ENCODE data around the gene MMP2. TPM values are rescaled to one million over a fixed set of nuclear protein-coding genes. Genes with fewer than 3 reads are reported as not detected.

The MMP2 gene
- total and polyA plus RNA-seq, 2 donors (not counting 1 experiment from before 2014, with no cell fraction given): 760 to 1,311 TPM

- Histone ChIP-seq H3K27me3 (ENCODE audit: control insufficient read depth, insufficient read depth, low read length) (no peaks in the 10 kb centered on the region), H3K4me1 (ENCODE audit: control insufficient read depth, extremely low read depth, insufficient read depth, low read length) (no peaks in the 10 kb centered on the region), H3K27ac (ENCODE audit: insufficient read depth, low read length) (no peak overlapping the region), H4K20me1 (ENCODE audit: control insufficient read depth, extremely low read depth, insufficient read depth, low read length) (no peaks in the 10 kb centered on the region), H3K79me2 (ENCODE audit: control insufficient read depth, insufficient read depth, low read length) (no peaks in the 10 kb centered on the region), H3K9ac (ENCODE audit: insufficient read depth, low read length) (no peak overlapping the region), H3K4me2 (ENCODE audit: extremely low read depth, insufficient read depth, low read length) (no peak overlapping the region), H3K36me3 (ENCODE audit: control insufficient read depth, insufficient read depth, low read length) (no peaks in the 10 kb centered on the region), H2AFZ (ENCODE audit: low read length) (no peak overlapping the region), H3K9me3 (ENCODE audit: control insufficient read depth, insufficient read depth, low read depth, low read length) (no peaks in the 10 kb centered on the region), H3K4me3 (replicated peaks in 1 of 4; ENCODE audit: control extremely low read depth in 1 of 4, insufficient read depth in 1 of 4, low read depth in 3 of 4, low read length in 4 of 4) (no peak overlapping the region)
- no peak for DNase-seq (ENCODE audit: low read depth in 2 of 2)
- no peak for TF ChIP-seq CTCF (conservative IDR thresholded peaks at IDR 0.05 in 1 of 2, IDR thresholded peaks at IDR 0.05 in 1 of 2; ENCODE audit: low read depth in 1 of 2, low read length in 2 of 2)
- no peak for TF ChIP-seq EZH2 (IDR thresholded peaks at IDR 0.05; ENCODE audit: low read length, missing control alignments)
Observed at GRCh38 chr16:55452996-55453395, 26.0 kb upstream of the MMP2 start.

- no peaks in the 10 kb centered on the region for H3K9me3 ChIP-seq (ENCODE audit: control insufficient read depth, insufficient read depth, low read depth, low read length)
- H3K27ac ChIP-seq (ENCODE audit: insufficient read depth, low read length): no peak overlapping the region
- H3K36me3 ChIP-seq (ENCODE audit: control insufficient read depth, insufficient read depth, low read length): no peaks in the 10 kb centered on the region
- H3K4me3 ChIP-seq (replicated peaks in 1 of 4; ENCODE audit: control extremely low read depth in 1 of 4, insufficient read depth in 1 of 4, low read depth in 3 of 4, low read length in 4 of 4): no peak overlapping the region
- no peaks in the 10 kb centered on the region for H3K27me3 ChIP-seq (ENCODE audit: control insufficient read depth, insufficient read depth, low read length)
- H3K4me1 ChIP-seq (ENCODE audit: control insufficient read depth, extremely low read depth, insufficient read depth, low read length): no peaks in the 10 kb centered on the region
- TF ChIP-seq CTCF (conservative IDR thresholded peaks at IDR 0.05 in 1 of 2, IDR thresholded peaks at IDR 0.05 in 1 of 2; ENCODE audit: low read depth in 1 of 2, low read length in 2 of 2): no peak
- no peak for TF ChIP-seq EZH2 (IDR thresholded peaks at IDR 0.05; ENCODE audit: low read length, missing control alignments)
- H4K20me1 ChIP-seq (ENCODE audit: control insufficient read depth, extremely low read depth, insufficient read depth, low read length): no peaks in the 10 kb centered on the region
- H3K9ac ChIP-seq (ENCODE audit: insufficient read depth, low read length): no peak overlapping the region
- DNase-seq (ENCODE audit: low read depth in 2 of 2): no peak
- H2AFZ ChIP-seq (ENCODE audit: low read length): no peak overlapping the region
- H3K4me2 ChIP-seq (ENCODE audit: extremely low read depth, insufficient read depth, low read length): no peak overlapping the region
- no peaks in the 10 kb centered on the region for H3K79me2 ChIP-seq (ENCODE audit: control insufficient read depth, insufficient read depth, low read length)
Observed at GRCh38 chr16:55453909-55454308, 25.1 kb upstream of the MMP2 start.

GRCh38 chr16:55454861-55455260, 24.1 kb upstream of the MMP2 start:
- H3K79me2 ChIP-seq (ENCODE audit: control insufficient read depth, insufficient read depth, low read length): no peaks in the 10 kb centered on the region
- no peak overlapping the region for H2AFZ ChIP-seq (ENCODE audit: low read length)
- H3K4me2 ChIP-seq (ENCODE audit: extremely low read depth, insufficient read depth, low read length): no peak overlapping the region
- no peak overlapping the region for H3K27ac ChIP-seq (ENCODE audit: insufficient read depth, low read length)
- no peak overlapping the region for H3K9ac ChIP-seq (ENCODE audit: insufficient read depth, low read length)
- no peaks in the 10 kb centered on the region for H3K4me1 ChIP-seq (ENCODE audit: control insufficient read depth, extremely low read depth, insufficient read depth, low read length)
- no peaks in the 10 kb centered on the region for H4K20me1 ChIP-seq (ENCODE audit: control insufficient read depth, extremely low read depth, insufficient read depth, low read length)
- TF ChIP-seq EZH2 (IDR thresholded peaks at IDR 0.05; ENCODE audit: low read length, missing control alignments) (no peak), CTCF (conservative IDR thresholded peaks at IDR 0.05 in 1 of 2, IDR thresholded peaks at IDR 0.05 in 1 of 2; ENCODE audit: low read depth in 1 of 2, low read length in 2 of 2) (no peak)
- H3K27me3 ChIP-seq (ENCODE audit: control insufficient read depth, insufficient read depth, low read length): no peaks in the 10 kb centered on the region
- no peak for DNase-seq (ENCODE audit: low read depth in 2 of 2)
- H3K4me3 ChIP-seq (replicated peaks in 1 of 4; ENCODE audit: control extremely low read depth in 1 of 4, insufficient read depth in 1 of 4, low read depth in 3 of 4, low read length in 4 of 4): no peak overlapping the region
- H3K9me3 ChIP-seq (ENCODE audit: control insufficient read depth, insufficient read depth, low read depth, low read length): no peaks in the 10 kb centered on the region
- no peaks in the 10 kb centered on the region for H3K36me3 ChIP-seq (ENCODE audit: control insufficient read depth, insufficient read depth, low read length)

All from fibroblast of lung (primary cell).